Mesenchymal stem cell (in vitro differentiated cells and primary cell): ENCODE results near the gene KRT35.

Experiments
- DNase-seq: peaks from one replicate; pipeline ENCODE4 v3.0.0-alpha.2; 2013
- H2AFZ ChIP-seq: one replicate; pipeline ENCODE4 v1.6.1; 2013; ENCODE audit warnings: low read depth, mild to moderate bottlenecking, control low read depth, inconsistent platforms, low read length, moderate library complexity
- H2AK5ac ChIP-seq: 2 replicates; pipeline ENCODE4 v1.6.1; 2013; ENCODE audit warnings: low read length, moderate library complexity, mild to moderate bottlenecking, inconsistent platforms; ENCODE audit not compliant: severe bottlenecking
- H2BK120ac ChIP-seq: one replicate; pipeline ENCODE4 v1.6.1; 2013; ENCODE audit warnings: low read depth, mild to moderate bottlenecking, inconsistent platforms, low read length, moderate library complexity
- H2BK12ac ChIP-seq, 2 experiments: one replicate each; pipeline ENCODE4 v1.6.1; 2013; ENCODE audit warnings: inconsistent platforms in 2 of 2, low read length in 2 of 2, mild to moderate bottlenecking in 2 of 2, moderate library complexity in 2 of 2, control low read depth in 1 of 2
- H2BK15ac ChIP-seq: one replicate; pipeline ENCODE4 v1.6.1; 2013; ENCODE audit warnings: mild to moderate bottlenecking, low read depth, inconsistent platforms; ENCODE audit not compliant: poor library complexity, severe bottlenecking
- H2BK5ac ChIP-seq: 2 replicates; pipeline ENCODE4 v1.6.1; 2013; ENCODE audit warnings: low read depth, mild to moderate bottlenecking, low read length, control low read depth, inconsistent platforms; ENCODE audit not compliant: poor library complexity, severe bottlenecking
- H3K14ac ChIP-seq, 2 experiments: one replicate each; pipeline ENCODE4 v1.6.1; 2013; ENCODE audit warnings: inconsistent platforms in 2 of 2, low read length in 2 of 2, control low read depth in 1 of 2, mild to moderate bottlenecking in 1 of 2, moderate library complexity in 1 of 2
- H3K18ac ChIP-seq, 2 experiments: one replicate each; pipeline ENCODE4 v1.6.1; 2013; ENCODE audit warnings: inconsistent platforms in 2 of 2, low read length in 2 of 2, control low read depth in 1 of 2, low read depth in 1 of 2, mild to moderate bottlenecking in 1 of 2
- H3K23ac ChIP-seq, 2 experiments: one replicate each; pipeline ENCODE4 v1.6.1; 2013; ENCODE audit warnings: inconsistent platforms in 2 of 2, low read length in 2 of 2, mild to moderate bottlenecking in 2 of 2, moderate library complexity in 2 of 2, control low read depth in 1 of 2
- H3K27ac ChIP-seq: 2 replicates; pipeline ENCODE4 v1.5.1; 2013; ENCODE audit warnings: mild to moderate bottlenecking, moderate library complexity, low read length, control low read depth, inconsistent platforms; ENCODE audit not compliant: poor library complexity, severe bottlenecking
- H3K27me3 ChIP-seq, 2 experiments: 2 replicates each; pipeline versions ENCODE4 v1.6.1 to v1.7.0; 2013; ENCODE audit warnings: low read length in 2 of 2, mild to moderate bottlenecking in 2 of 2, moderate library complexity in 2 of 2, control low read depth in 1 of 2, inconsistent platforms in 1 of 2; ENCODE audit not compliant: control insufficient read depth in 1 of 2, insufficient read depth in 1 of 2
- H3K36me3 ChIP-seq, 2 experiments: 2 replicates each; pipeline versions ENCODE4 v1.6.1 to v1.7.0; 2013; ENCODE audit warnings: low read length in 2 of 2, control low read depth in 1 of 2, inconsistent platforms in 1 of 2, low read depth in 1 of 2, mild to moderate bottlenecking in 1 of 2; ENCODE audit not compliant: insufficient read depth in 2 of 2, control insufficient read depth in 1 of 2
- H3K4ac ChIP-seq, 2 experiments: one replicate each; pipeline ENCODE4 v1.6.1; 2013; ENCODE audit warnings: inconsistent platforms in 2 of 2, low read length in 2 of 2, mild to moderate bottlenecking in 2 of 2, moderate library complexity in 2 of 2, control low read depth in 1 of 2, low read depth in 1 of 2
- H3K4me1 ChIP-seq: 2 replicates; pipeline ENCODE4 v1.6.1; 2013; ENCODE audit warnings: low read depth, low read length, control low read depth; ENCODE audit not compliant: control insufficient read depth, insufficient read depth
- H3K4me2 ChIP-seq: 2 replicates; pipeline ENCODE4 v1.6.1; 2013; ENCODE audit warnings: low read length, mild to moderate bottlenecking, inconsistent platforms; ENCODE audit not compliant: poor library complexity, severe bottlenecking
- H3K4me3 ChIP-seq, 2 experiments: 2 replicates each; pipeline versions ENCODE4 v1.5.1 to v1.7.0; 2013; ENCODE audit warnings: low read length in 2 of 2, mild to moderate bottlenecking in 2 of 2, control low read depth in 1 of 2, low read depth in 1 of 2; ENCODE audit not compliant: insufficient read depth in 1 of 2
- H3K79me1 ChIP-seq: replicated peaks from 2 replicates; pipeline ENCODE4 v1.6.1; 2013; ENCODE audit warnings: mild to moderate bottlenecking, control low read depth, low read length, inconsistent platforms; ENCODE audit not compliant: poor library complexity, severe bottlenecking
- H3K9ac ChIP-seq: 2 replicates; pipeline ENCODE4 v1.7.0; 2013; ENCODE audit warnings: mild to moderate bottlenecking, low read length, moderate library complexity
- H3K9me3 ChIP-seq: 2 replicates; pipeline ENCODE4 v1.7.0; 2013; ENCODE audit warnings: mild to moderate bottlenecking, low read length; ENCODE audit not compliant: control insufficient read depth
- H4K8ac ChIP-seq: one replicate; pipeline ENCODE4 v1.6.1; 2013; ENCODE audit warnings: inconsistent platforms, mild to moderate bottlenecking, low read length, moderate library complexity
- H4K91ac ChIP-seq: one replicate; pipeline ENCODE4 v1.6.1; 2013; ENCODE audit warnings: mild to moderate bottlenecking, low read length, inconsistent platforms
- WGBS: methylation state at CpG from one replicate; pipeline ENCODE4 v1.1.7; 2013; ENCODE audit warnings: mixed read lengths; 5-methylcytosine and 5-hydroxymethylcytosine counted together

Gene KRT35

DNA sequence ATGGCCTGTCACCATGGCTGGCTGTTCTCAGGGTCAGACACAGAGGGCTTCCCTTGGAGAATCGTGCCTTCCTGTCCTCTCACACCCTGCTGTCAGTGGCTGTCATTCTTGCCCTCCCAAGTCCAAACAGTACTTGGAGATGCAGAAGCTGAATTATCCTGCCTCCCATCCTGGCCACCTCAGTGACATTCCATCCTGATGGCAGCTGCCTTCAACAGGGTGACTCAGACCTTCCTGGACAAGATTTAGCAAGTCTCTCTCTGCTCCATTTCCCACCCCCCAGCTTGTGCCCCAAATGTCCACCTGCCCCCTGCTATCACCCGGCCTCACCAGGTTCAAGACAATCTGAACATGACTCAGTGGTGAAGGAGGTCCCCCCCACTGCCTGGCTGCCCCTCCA is 13.6 kb upstream of the KRT35 start:
- Histone ChIP-seq H2BK120ac (no peak overlapping the region), H3K4me3 (no peak overlapping the region), H4K91ac (peak overlapping the region; percentile 44), H2BK5ac (no peak overlapping the region), H3K36me3 (no peaks in the 10 kb centered on the region), H4K8ac (no peak overlapping the region), H3K14ac (peak overlapping the region in 1 of 2 experiments; percentile 72), H3K4me2 (no peak overlapping the region), H3K79me1 (no peaks in the 10 kb centered on the region), H2BK12ac (peak overlapping the region; percentile 44 to 75), H3K27ac (no peak overlapping the region), H2AK5ac (peak overlapping the region; percentile 11), H3K4me1 (peaks cover 18% of the 10 kb centered on the region), H3K9ac (no peak overlapping the region), H3K18ac (peak overlapping the region; percentile 16 to 34), H2BK15ac (no peak overlapping the region), H3K27me3 (no peaks in the 10 kb centered on the region), H3K9me3 (no peaks in the 10 kb centered on the region), H3K4ac (peak overlapping the region in 1 of 2 experiments; percentile 73), H3K23ac (no peak overlapping the region), H2AFZ (no peak overlapping the region)
- 50% methylated on average over 2 of the region's 2 CpGs for WGBS
- DNase-seq, result peak; percentile 37

DNA sequence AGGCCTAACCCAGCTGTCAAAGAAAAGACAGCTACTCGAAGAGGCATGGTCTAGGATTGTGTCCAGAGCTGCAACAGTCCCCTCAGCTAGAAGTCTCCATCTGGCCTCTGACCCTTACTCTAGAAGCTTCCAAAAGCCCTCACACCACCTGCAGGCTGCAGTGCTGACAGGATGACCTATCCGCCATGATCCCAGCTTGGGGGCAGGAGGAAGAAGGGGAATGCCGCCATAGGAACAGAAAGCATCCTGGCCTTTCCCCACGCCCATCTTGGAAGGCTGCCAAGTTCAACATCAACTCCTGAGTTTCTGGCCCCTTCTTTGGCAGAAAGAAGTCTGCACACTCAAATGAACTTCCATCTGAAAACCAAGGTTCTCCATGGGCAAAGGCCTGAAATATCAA is 11.8 kb upstream of the KRT35 start:
- 48% methylated on average over 3 of the region's 4 CpGs for WGBS
- peak; percentile 67 for DNase-seq

GRCh38 chr17:41492351-41492750 is 11.4 kb upstream of the KRT35 start:
- Histone ChIP-seq H3K4me2 (no peak overlapping the region), H3K79me1 (no peaks in the 10 kb centered on the region)

More for the DNA sequence above, 11.8 kb upstream of the KRT35 start:
- no peak overlapping the region for H2AFZ ChIP-seq
- peaks cover 19% of the 10 kb centered on the region for H3K4me1 ChIP-seq
- no peak overlapping the region for H2BK5ac ChIP-seq
- H4K8ac ChIP-seq, result peak overlapping the region; percentile 88
- H3K14ac ChIP-seq, result peak overlapping the region in 1 of 2 experiments; percentile 37
- H3K9me3 ChIP-seq, result no peaks in the 10 kb centered on the region
- H3K4me3 ChIP-seq, result no peak overlapping the region
- no peak overlapping the region for H3K27ac ChIP-seq
- peak overlapping the region in 1 of 2 experiments; percentile 60 for H3K4ac ChIP-seq
- no peaks in the 10 kb centered on the region for H3K36me3 ChIP-seq
- H3K79me1 ChIP-seq, result no peaks in the 10 kb centered on the region
- H2BK120ac ChIP-seq, result peak overlapping the region; percentile 59
- peak overlapping the region; percentile 65 for H4K91ac ChIP-seq
- H3K18ac ChIP-seq, result peak overlapping the region; percentile 49 to 88
- H2AK5ac ChIP-seq, result no peak overlapping the region
- no peak overlapping the region for H3K9ac ChIP-seq
- H2BK15ac ChIP-seq, result no peak overlapping the region
- peak overlapping the region; percentile 33 to 64 for H2BK12ac ChIP-seq
- no peaks in the 10 kb centered on the region for H3K27me3 ChIP-seq
- no peak overlapping the region for H3K23ac ChIP-seq
- no peak overlapping the region for H3K4me2 ChIP-seq

GRCh38 chr17:41491476-41491875 is 10.5 kb upstream of the KRT35 start:
- peak overlapping the region in 1 of 2 experiments; percentile 45 for H3K4ac ChIP-seq
- no peak overlapping the region for H2AFZ ChIP-seq
- no peaks in the 10 kb centered on the region for H3K36me3 ChIP-seq
- H3K27me3 ChIP-seq, result peaks cover 0 to 12% of the 10 kb centered on the region in 2 experiments
- no peak overlapping the region for H2BK15ac ChIP-seq
- peak overlapping the region; percentile 26 to 59 for H2BK12ac ChIP-seq
- no peak overlapping the region for H2BK5ac ChIP-seq
- no peaks in the 10 kb centered on the region for H3K9me3 ChIP-seq
- WGBS, result 96% methylated on average over 2 of the region's 2 CpGs
- no peak overlapping the region for H2AK5ac ChIP-seq
- H3K4me1 ChIP-seq, result peaks cover 14% of the 10 kb centered on the region
- H3K9ac ChIP-seq, result no peak overlapping the region
- DNase-seq, result no peak
- no peak overlapping the region for H3K4me2 ChIP-seq
- H2BK120ac ChIP-seq, result peak overlapping the region; percentile 38
- H3K27ac ChIP-seq, result no peak overlapping the region
- peak overlapping the region; percentile 93 for H4K91ac ChIP-seq
- no peak overlapping the region for H4K8ac ChIP-seq
- no peak overlapping the region for H3K18ac ChIP-seq
- H3K79me1 ChIP-seq, result no peaks in the 10 kb centered on the region
- no peak overlapping the region for H3K4me3 ChIP-seq
- no peak overlapping the region for H3K23ac ChIP-seq
- H3K14ac ChIP-seq, result no peak overlapping the region

More at GRCh38 chr17:41492351-41492750, 11.4 kb upstream of the KRT35 start:
- no peak overlapping the region for H2AFZ ChIP-seq
- 41% methylated on average over 6 of the region's 6 CpGs for WGBS
- H3K9me3 ChIP-seq, result no peaks in the 10 kb centered on the region
- no peak overlapping the region for H3K27ac ChIP-seq
- peaks cover 0 to 4% of the 10 kb centered on the region in 2 experiments for H3K27me3 ChIP-seq
- peak; percentile 77 for DNase-seq
- H2BK5ac ChIP-seq, result no peak overlapping the region
- H3K36me3 ChIP-seq, result no peaks in the 10 kb centered on the region
- no peak overlapping the region for H2BK15ac ChIP-seq
- no peak overlapping the region for H2AK5ac ChIP-seq
- H3K4me1 ChIP-seq, result peaks cover 19% of the 10 kb centered on the region
- peak overlapping the region; percentile 88 for H4K8ac ChIP-seq
- no peak overlapping the region for H3K9ac ChIP-seq
- peak overlapping the region; percentile 40 for H4K91ac ChIP-seq
- no peak overlapping the region for H3K4me3 ChIP-seq
- H3K23ac ChIP-seq, result no peak overlapping the region
- H3K18ac ChIP-seq, result peak overlapping the region in 1 of 2 experiments; percentile 73
- H2BK120ac ChIP-seq, result no peak overlapping the region
- H3K14ac ChIP-seq, result no peak overlapping the region
- peak overlapping the region; percentile 51 to 64 for H2BK12ac ChIP-seq
- H3K4ac ChIP-seq, result no peak overlapping the region
